CD4-positive, CD25-positive, alpha-beta regulatory T cell (primary cell): ENCODE data around the gene FGFRL1. TPM values are rescaled to one million over a fixed set of nuclear protein-coding genes. Genes with fewer than 3 reads are reported as not detected.

Source experiments
- ATAC-seq, 2 donors: fragments of 150-1000 bp; cut with Tn5 transposase; one replicate each; pipeline ENCODE4 v1.10.0; 2021; ENCODE audit warnings: low read depth in 2 of 2, moderate number of reproducible peaks in 2 of 2, moderate library complexity in 1 of 2
- DNase-seq, 3 donors: peaks; one replicate each; pipeline versions ENCODE4 v3.0.0 to v3.0.0-alpha.2; 2012 to 2022; ENCODE audit warnings: mixed read lengths in 1 of 3
- H3K27ac ChIP-seq: one replicate; pipeline ENCODE4 v1.7.0; 2013; ENCODE audit warnings: mild to moderate bottlenecking, low read length; ENCODE audit not compliant: insufficient read depth, poor library complexity, severe bottlenecking
- H3K27me3 ChIP-seq: one replicate; pipeline ENCODE4 v1.7.0; 2013; ENCODE audit warnings: low read length; ENCODE audit not compliant: control insufficient read depth, insufficient read depth
- H3K36me3 ChIP-seq: one replicate; pipeline ENCODE4 v1.7.0; 2013; ENCODE audit warnings: mild to moderate bottlenecking, low read length, moderate library complexity; ENCODE audit not compliant: control insufficient read depth, insufficient read depth
- H3K4me1 ChIP-seq: 2 replicates; pipeline ENCODE4 v1.7.0; 2013; ENCODE audit warnings: mild to moderate bottlenecking, low read length; ENCODE audit not compliant: insufficient read depth, control insufficient read depth, poor library complexity, severe bottlenecking
- H3K4me3 ChIP-seq: one replicate; pipeline ENCODE4 v1.7.0; 2013; ENCODE audit warnings: low read depth, mild to moderate bottlenecking, low read length, moderate library complexity
- H3K9me3 ChIP-seq, 2 experiments: 1 replicate in 1 of 2; 2 replicates in 1 of 2; pipeline ENCODE4 v1.7.0; 2013; ENCODE audit warnings: low read length in 2 of 2, mild to moderate bottlenecking in 1 of 2, moderate library complexity in 1 of 2; ENCODE audit not compliant: control insufficient read depth in 2 of 2
- H3K27ac Mint-ChIP-seq, 3 donors: one replicate each; pipeline ENCODE4 v1.8.0; 2020 to 2022; ENCODE audit warnings: mild to moderate bottlenecking in 3 of 3, mixed read lengths in 3 of 3, moderate library complexity in 2 of 3
- H3K27me3 Mint-ChIP-seq: one replicate; pipeline ENCODE4 v1.8.0; 2022; ENCODE audit warnings: mild to moderate bottlenecking, mixed read lengths
- H3K36me3 Mint-ChIP-seq: one replicate; pipeline ENCODE4 v1.8.0; 2020; ENCODE audit warnings: mixed read lengths
- H3K4me1 Mint-ChIP-seq, 4 donors: one replicate each; pipeline ENCODE4 v1.8.0; 2020 to 2022; ENCODE audit warnings: mixed read lengths in 4 of 4, mild to moderate bottlenecking in 1 of 4
- H3K4me3 Mint-ChIP-seq, 4 donors: one replicate each; pipeline ENCODE4 v1.8.0; 2020 to 2022; ENCODE audit warnings: mild to moderate bottlenecking in 4 of 4, mixed read lengths in 4 of 4, moderate library complexity in 3 of 4
- H3K9me3 Mint-ChIP-seq, 7 donors: one replicate each; pipeline ENCODE4 v1.8.0; 2020 to 2022; ENCODE audit warnings: mixed read lengths in 7 of 7, mild to moderate bottlenecking in 3 of 7, moderate library complexity in 2 of 7
- polyA plus RNA-seq, 4 donors: library from polyadenylated mRNA; unstranded; fragments of 300-500 nt; fragmentation: Illumina TruSeq; gene quantifications; one replicate each; pipeline ENCODE4 v1.2.3, GENCODE V29; 2021
- total RNA-seq: library from RNA; stranded (reverse); gene quantifications from one replicate; pipeline ENCODE4 v1.2.3, GENCODE V29; 2022

Gene FGFRL1
- total and polyA plus RNA-seq, 5 donors from 2014 or later, result 0.27 to 14.3 (median 0.35) TPM

GRCh38 chr4:966266-967112, 44.9 kb upstream of the FGFRL1 start:
- Mint-ChIP-seq H3K9me3 (peaks cover 0 to 1% (median 0%) of the 10 kb centered on the region in 7 donors), H3K4me3 (no peak overlapping the region), H3K4me1 (peaks cover 0 to 12% (median 2%) of the 10 kb centered on the region in 4 donors), H3K27me3 (no peaks in the 10 kb centered on the region), H3K27ac (no peak overlapping the region), H3K36me3 (no peaks in the 10 kb centered on the region)
- Histone ChIP-seq H3K27ac (no peak overlapping the region), H3K27me3 (no peaks in the 10 kb centered on the region), H3K9me3 (no peaks in the 10 kb centered on the region), H3K4me1 (peaks cover 2% of the 10 kb centered on the region), H3K36me3 (no peaks in the 10 kb centered on the region), H3K4me3 (no peak overlapping the region)
- DNase-seq (no peak), ATAC-seq (no peak)

GRCh38 chr4:967113-968104, 44.0 kb upstream of the FGFRL1 start:
- Histone ChIP-seq H3K4me3 (no peak overlapping the region), H3K27me3 (no peaks in the 10 kb centered on the region), H3K27ac (no peak overlapping the region), H3K4me1 (peaks cover 11% of the 10 kb centered on the region), H3K36me3 (no peaks in the 10 kb centered on the region), H3K9me3 (no peaks in the 10 kb centered on the region)
- Mint-ChIP-seq H3K4me3 (no peak overlapping the region), H3K27me3 (no peaks in the 10 kb centered on the region), H3K36me3 (no peaks in the 10 kb centered on the region), H3K4me1 (peaks cover 0 to 15% (median 2%) of the 10 kb centered on the region in 4 donors), H3K9me3 (peaks cover 0 to 1% (median 0%) of the 10 kb centered on the region in 7 donors), H3K27ac (no peak overlapping the region)
- ATAC-seq (no peak), DNase-seq (no peak)

GRCh38 chr4:968221-968620, 43.2 kb upstream of the FGFRL1 start:
- H3K4me1 Mint-ChIP-seq, result peaks cover 0 to 15% (median 2%) of the 10 kb centered on the region in 4 donors
- ATAC-seq (no peak), DNase-seq (no peak)
- H3K27me3 ChIP-seq, result no peaks in the 10 kb centered on the region
- peaks cover 16% of the 10 kb centered on the region for H3K4me1 ChIP-seq
- H3K27me3 Mint-ChIP-seq, result no peaks in the 10 kb centered on the region
- no peaks in the 10 kb centered on the region for H3K9me3 ChIP-seq
- H3K36me3 Mint-ChIP-seq, result no peaks in the 10 kb centered on the region
- H3K27ac Mint-ChIP-seq, result no peak overlapping the region
- peaks cover 0 to 1% (median 0%) of the 10 kb centered on the region in 7 donors for H3K9me3 Mint-ChIP-seq
- H3K27ac ChIP-seq, result no peak overlapping the region
- H3K4me3 ChIP-seq, result no peak overlapping the region
- H3K4me3 Mint-ChIP-seq, result no peak overlapping the region
- no peaks in the 10 kb centered on the region for H3K36me3 ChIP-seq

DNA sequence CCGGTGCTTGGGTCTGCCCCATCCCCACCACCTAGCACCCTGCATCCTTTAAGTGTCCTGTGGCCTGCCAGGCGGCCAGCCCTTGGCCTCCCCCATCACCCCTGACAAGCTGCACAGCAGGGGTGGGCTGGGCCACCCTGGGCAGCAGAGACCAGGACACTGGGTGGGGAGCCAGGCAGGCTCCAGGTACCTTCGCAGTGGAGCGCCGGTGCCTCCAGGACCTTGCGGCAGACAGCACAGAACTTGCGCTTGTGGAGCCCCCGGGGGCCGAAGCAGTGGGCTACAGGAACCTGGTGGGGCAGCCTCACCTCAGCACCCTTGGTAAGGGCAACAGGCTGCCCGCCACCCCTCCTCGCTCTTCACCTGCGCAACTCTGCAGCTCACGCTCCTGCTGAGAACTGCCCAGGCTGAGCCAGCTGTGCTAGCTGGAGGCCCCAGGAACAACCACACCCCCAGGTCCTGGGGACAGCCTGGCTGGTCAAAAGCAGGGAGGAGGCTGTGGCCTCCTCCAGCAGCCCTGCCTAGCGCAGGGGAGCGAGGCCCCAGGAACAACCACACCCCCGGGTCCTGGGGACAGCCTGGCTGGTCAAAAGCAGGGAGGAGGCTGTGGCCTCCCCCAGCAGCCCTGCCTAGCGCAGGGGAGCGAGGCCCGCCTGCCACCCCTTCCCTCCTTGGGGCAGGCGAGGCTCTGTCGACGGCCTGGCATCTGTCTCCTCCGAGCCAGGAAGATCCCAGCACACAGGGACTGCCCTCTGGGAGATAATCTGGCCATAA, 42.6 kb upstream of the FGFRL1 start:
- Mint-ChIP-seq H3K27me3 (no peaks in the 10 kb centered on the region), H3K27ac (no peak overlapping the region), H3K4me1 (peaks cover 0 to 15% (median 2%) of the 10 kb centered on the region in 4 donors), H3K4me3 (no peak overlapping the region), H3K36me3 (no peaks in the 10 kb centered on the region), H3K9me3 (peaks cover 0 to 1% (median 0%) of the 10 kb centered on the region in 7 donors)
- Histone ChIP-seq H3K4me1 (peaks cover 19% of the 10 kb centered on the region), H3K9me3 (no peaks in the 10 kb centered on the region), H3K27me3 (no peaks in the 10 kb centered on the region), H3K27ac (no peak overlapping the region), H3K36me3 (no peaks in the 10 kb centered on the region), H3K4me3 (no peak overlapping the region)
- ATAC-seq (no peak), DNase-seq (no peak)

- no peak overlapping the region for H3K4me3 ChIP-seq
- Mint-ChIP-seq H3K4me3 (peak overlapping the region in 3 of 4 donors; percentile 29 to 68 (median 54)), H3K36me3 (no peaks in the 10 kb centered on the region), H3K4me1 (peaks cover 0 to 15% (median 2%) of the 10 kb centered on the region in 4 donors), H3K27ac (no peak overlapping the region), H3K9me3 (peaks cover 0 to 1% (median 0%) of the 10 kb centered on the region in 7 donors), H3K27me3 (no peaks in the 10 kb centered on the region)
- H3K9me3 ChIP-seq, result no peaks in the 10 kb centered on the region
- H3K4me1 ChIP-seq, result peaks cover 22% of the 10 kb centered on the region
- no peaks in the 10 kb centered on the region for H3K27me3 ChIP-seq
- ATAC-seq, result no peak
- H3K27ac ChIP-seq, result no peak overlapping the region
- no peaks in the 10 kb centered on the region for H3K36me3 ChIP-seq
- peak in 1 of 3 donors; percentile 37 for DNase-seq
These were observed 41.2 kb upstream of the FGFRL1 start for GRCh38 chr4:970046-970745.

DNA sequence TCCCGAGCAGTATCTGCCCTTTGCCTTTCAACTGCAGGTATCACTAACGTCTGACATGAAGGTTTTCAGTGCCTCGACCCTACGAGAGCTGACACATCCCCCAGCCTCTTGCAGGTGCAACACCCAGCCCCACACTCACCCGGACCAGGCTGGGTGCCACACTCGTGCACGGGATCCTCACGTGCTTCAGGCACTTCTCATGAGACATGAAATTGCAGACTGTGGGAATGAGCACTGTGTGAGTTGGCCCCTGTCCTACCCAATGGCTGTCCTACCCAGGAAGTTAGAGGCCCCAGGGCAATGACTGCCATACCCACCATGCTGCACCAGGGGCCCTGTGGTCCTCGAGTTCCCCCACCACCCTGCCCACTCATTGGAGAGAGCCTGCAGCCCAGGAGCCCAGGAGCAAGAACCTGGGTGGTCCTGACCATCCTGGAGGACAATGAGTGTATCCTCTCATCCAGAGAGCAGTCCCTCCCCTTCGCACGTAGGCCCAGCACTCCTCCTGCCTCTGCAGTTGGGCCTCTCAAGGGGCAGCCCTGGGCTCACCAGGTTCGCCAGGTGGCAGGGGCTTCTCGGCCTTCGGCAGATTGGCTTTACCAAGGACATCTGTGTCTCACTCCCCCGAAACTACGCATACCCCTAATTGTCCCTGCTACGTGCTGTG, 40.4 kb upstream of the FGFRL1 start:
- H3K36me3 ChIP-seq, result no peaks in the 10 kb centered on the region
- no peaks in the 10 kb centered on the region for H3K9me3 ChIP-seq
- no peak for DNase-seq
- Mint-ChIP-seq H3K27ac (no peak overlapping the region), H3K4me1 (peaks cover 0 to 15% (median 2%) of the 10 kb centered on the region in 4 donors), H3K4me3 (peak overlapping the region; percentile 36 to 82 (median 71)), H3K9me3 (peaks cover 0 to under 1% (median 0%) of the 10 kb centered on the region in 7 donors), H3K27me3 (no peaks in the 10 kb centered on the region), H3K36me3 (no peaks in the 10 kb centered on the region)
- H3K4me1 ChIP-seq, result peaks cover 22% of the 10 kb centered on the region
- no peak overlapping the region for H3K4me3 ChIP-seq
- no peaks in the 10 kb centered on the region for H3K27me3 ChIP-seq
- no peak for ATAC-seq
- H3K27ac ChIP-seq, result no peak overlapping the region
